ENCODE measurements around the gene PIWIL1.

The PIWIL1 gene

DNA sequence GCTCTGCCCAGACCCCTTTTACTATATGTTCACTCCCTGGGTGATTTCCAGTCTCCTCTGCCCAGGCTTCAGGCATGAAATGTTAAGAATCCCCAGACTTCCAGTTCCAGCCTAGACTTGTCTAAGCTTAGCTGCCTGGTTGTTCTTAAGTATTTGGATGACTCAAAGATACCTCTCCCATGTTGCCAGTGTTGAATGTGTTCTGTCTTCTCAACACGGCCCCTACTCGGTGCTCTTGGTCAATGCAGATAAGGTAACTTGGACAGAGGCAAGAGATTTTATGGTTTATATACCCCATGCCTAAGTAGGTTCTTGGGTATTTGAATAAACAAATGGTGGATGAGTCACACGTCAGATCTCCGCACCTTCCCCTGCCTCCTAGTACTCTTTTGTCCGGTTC is 13.6 kb downstream of the PIWIL1 start:
- H3K36me3 ChIP-seq (ENCODE audit: control insufficient read depth, insufficient read depth, low read length) = no peaks in the 10 kb centered on the region
- no peaks in the 10 kb centered on the region for H3K9me3 ChIP-seq (ENCODE audit: control insufficient read depth, low read length)
- H3K27ac ChIP-seq (ENCODE audit: insufficient read depth, low read depth, low read length, poor library complexity, severe bottlenecking) = no peak overlapping the region
- no peak overlapping the region for H3K4me3 ChIP-seq (ENCODE audit: insufficient read depth, low read depth, low read length)
- no peaks in the 10 kb centered on the region for H3K4me1 ChIP-seq (ENCODE audit: control insufficient read depth, insufficient read depth, low read length)
- no peaks in the 10 kb centered on the region for H3K27me3 ChIP-seq (ENCODE audit: control insufficient read depth, insufficient read depth, low read length, poor library complexity, severe bottlenecking)
- 96 to 97% methylated on average over 5 of the region's 5 CpGs for WGBS, 2 experiments

- Histone ChIP-seq H3K27me3 (ENCODE audit: control insufficient read depth, insufficient read depth, low read length, poor library complexity, severe bottlenecking) (no peaks in the 10 kb centered on the region), H3K36me3 (ENCODE audit: control insufficient read depth, insufficient read depth, low read length) (no peaks in the 10 kb centered on the region), H3K9me3 (ENCODE audit: control insufficient read depth, low read length) (no peaks in the 10 kb centered on the region), H3K4me3 (ENCODE audit: insufficient read depth, low read depth, low read length) (no peak overlapping the region), H3K27ac (ENCODE audit: insufficient read depth, low read depth, low read length, poor library complexity, severe bottlenecking) (no peak overlapping the region), H3K4me1 (ENCODE audit: control insufficient read depth, insufficient read depth, low read length) (no peaks in the 10 kb centered on the region)
Measured at GRCh38 chr12:130353081-130353480, 15.4 kb downstream of the PIWIL1 start.

- H3K36me3 ChIP-seq (ENCODE audit: control insufficient read depth, insufficient read depth, low read length) = no peaks in the 10 kb centered on the region
- H3K27ac ChIP-seq (ENCODE audit: insufficient read depth, low read depth, low read length, poor library complexity, severe bottlenecking) = no peak overlapping the region
- no peaks in the 10 kb centered on the region for H3K27me3 ChIP-seq (ENCODE audit: control insufficient read depth, insufficient read depth, low read length, poor library complexity, severe bottlenecking)
- no peaks in the 10 kb centered on the region for H3K9me3 ChIP-seq (ENCODE audit: control insufficient read depth, low read length)
- no peak overlapping the region for H3K4me3 ChIP-seq (ENCODE audit: insufficient read depth, low read depth, low read length)
- H3K4me1 ChIP-seq (ENCODE audit: control insufficient read depth, insufficient read depth, low read length) = no peaks in the 10 kb centered on the region
- 68 to 72% methylated on average over 7 of the region's 7 CpGs for WGBS, 2 experiments
Measured at GRCh38 chr12:130354407-130354806, 16.7 kb downstream of the PIWIL1 start.

GRCh38 chr12:130356222-130356621 is 18.5 kb downstream of the PIWIL1 start:
- H3K9me3 ChIP-seq (ENCODE audit: control insufficient read depth, low read length) = no peaks in the 10 kb centered on the region
- H3K4me3 ChIP-seq (ENCODE audit: insufficient read depth, low read depth, low read length) = no peak overlapping the region
- H3K36me3 ChIP-seq (ENCODE audit: control insufficient read depth, insufficient read depth, low read length) = no peaks in the 10 kb centered on the region
- H3K4me1 ChIP-seq (ENCODE audit: control insufficient read depth, insufficient read depth, low read length) = no peaks in the 10 kb centered on the region
- H3K27ac ChIP-seq (ENCODE audit: insufficient read depth, low read depth, low read length, poor library complexity, severe bottlenecking) = no peak overlapping the region
- no peaks in the 10 kb centered on the region for H3K27me3 ChIP-seq (ENCODE audit: control insufficient read depth, insufficient read depth, low read length, poor library complexity, severe bottlenecking)
- 88 to 91% methylated on average over 7 to 8 of the region's 8 CpGs for WGBS, 2 experiments

DNA sequence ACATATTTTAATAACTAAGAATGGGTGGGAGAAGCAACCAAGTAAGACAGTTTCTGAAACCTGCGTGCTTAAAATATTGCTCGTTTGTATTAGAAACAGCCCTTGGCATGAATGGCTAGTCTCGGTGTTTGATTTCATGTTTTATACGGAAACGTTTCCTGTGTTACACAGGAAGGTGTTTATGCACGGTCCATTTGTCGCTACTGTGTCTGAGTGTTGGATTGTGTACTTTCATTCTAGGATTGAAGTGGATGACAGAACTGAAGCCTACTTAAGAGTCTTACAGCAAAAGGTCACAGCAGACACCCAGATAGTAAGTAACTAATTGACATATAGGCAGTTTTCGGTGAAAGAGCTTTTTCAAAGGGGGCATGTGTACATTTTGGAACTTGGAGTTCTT is 19.6 kb downstream of the PIWIL1 start:
- Histone ChIP-seq H3K36me3 (ENCODE audit: control insufficient read depth, insufficient read depth, low read length) (no peaks in the 10 kb centered on the region), H3K27me3 (ENCODE audit: control insufficient read depth, insufficient read depth, low read length, poor library complexity, severe bottlenecking) (no peaks in the 10 kb centered on the region), H3K4me3 (ENCODE audit: insufficient read depth, low read depth, low read length) (no peak overlapping the region), H3K27ac (ENCODE audit: insufficient read depth, low read depth, low read length, poor library complexity, severe bottlenecking) (no peak overlapping the region), H3K9me3 (ENCODE audit: control insufficient read depth, low read length) (no peaks in the 10 kb centered on the region), H3K4me1 (ENCODE audit: control insufficient read depth, insufficient read depth, low read length) (no peaks in the 10 kb centered on the region)
- WGBS, 2 experiments = 93 to 95% methylated on average over 8 of the region's 8 CpGs

DNA sequence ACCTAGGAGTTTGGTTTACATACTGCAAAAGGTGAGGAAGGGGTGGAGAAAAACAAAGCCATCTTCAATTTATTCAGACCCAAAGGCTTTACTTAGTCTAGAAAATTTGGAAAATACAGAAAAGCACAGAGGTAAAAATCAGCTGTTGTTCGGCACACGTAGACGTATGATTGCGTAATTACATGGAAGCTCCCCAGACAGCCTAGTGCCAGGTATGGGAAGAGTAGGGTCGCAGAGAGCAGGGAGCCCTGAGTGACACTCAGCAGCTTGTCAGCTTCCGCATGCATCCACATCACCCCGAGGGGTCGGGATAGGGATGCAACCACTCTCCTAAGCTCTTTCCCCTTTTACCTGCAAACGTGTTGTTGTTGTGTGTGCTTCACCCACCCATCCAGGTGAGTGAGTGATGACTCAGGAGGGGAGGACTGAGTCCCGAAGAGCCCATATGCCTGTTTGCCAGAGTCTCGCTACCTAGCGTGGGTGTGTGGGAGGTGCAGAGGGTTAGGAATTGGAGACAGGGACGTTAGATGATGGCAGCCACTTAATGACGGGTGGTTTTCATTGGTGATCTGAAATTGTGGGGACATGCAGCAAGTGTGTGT is 20.1 kb downstream of the PIWIL1 start:
- H3K27me3 ChIP-seq (ENCODE audit: control insufficient read depth, insufficient read depth, low read length, poor library complexity, severe bottlenecking) = no peaks in the 10 kb centered on the region
- no peak overlapping the region for H3K4me3 ChIP-seq (ENCODE audit: insufficient read depth, low read depth, low read length)
- H3K27ac ChIP-seq (ENCODE audit: insufficient read depth, low read depth, low read length, poor library complexity, severe bottlenecking) = no peak overlapping the region
- no peaks in the 10 kb centered on the region for H3K4me1 ChIP-seq (ENCODE audit: control insufficient read depth, insufficient read depth, low read length)
- WGBS, 2 experiments = 73 to 76% methylated on average over 14 of the region's 14 CpGs
- H3K36me3 ChIP-seq (ENCODE audit: control insufficient read depth, insufficient read depth, low read length) = no peaks in the 10 kb centered on the region
- H3K9me3 ChIP-seq (ENCODE audit: control insufficient read depth, low read length) = no peaks in the 10 kb centered on the region

GRCh38 chr12:130362060-130362459 is 24.4 kb downstream of the PIWIL1 start:
- Histone ChIP-seq H3K27me3 (ENCODE audit: control insufficient read depth, insufficient read depth, low read length, poor library complexity, severe bottlenecking) (no peaks in the 10 kb centered on the region), H3K36me3 (ENCODE audit: control insufficient read depth, insufficient read depth, low read length) (no peaks in the 10 kb centered on the region), H3K4me1 (ENCODE audit: control insufficient read depth, insufficient read depth, low read length) (no peaks in the 10 kb centered on the region), H3K4me3 (ENCODE audit: insufficient read depth, low read depth, low read length) (no peak overlapping the region), H3K27ac (ENCODE audit: insufficient read depth, low read depth, low read length, poor library complexity, severe bottlenecking) (no peak overlapping the region), H3K9me3 (ENCODE audit: control insufficient read depth, low read length) (no peaks in the 10 kb centered on the region)
- 95 to 97% methylated on average over 5 of the region's 5 CpGs for WGBS, 2 experiments

DNA sequence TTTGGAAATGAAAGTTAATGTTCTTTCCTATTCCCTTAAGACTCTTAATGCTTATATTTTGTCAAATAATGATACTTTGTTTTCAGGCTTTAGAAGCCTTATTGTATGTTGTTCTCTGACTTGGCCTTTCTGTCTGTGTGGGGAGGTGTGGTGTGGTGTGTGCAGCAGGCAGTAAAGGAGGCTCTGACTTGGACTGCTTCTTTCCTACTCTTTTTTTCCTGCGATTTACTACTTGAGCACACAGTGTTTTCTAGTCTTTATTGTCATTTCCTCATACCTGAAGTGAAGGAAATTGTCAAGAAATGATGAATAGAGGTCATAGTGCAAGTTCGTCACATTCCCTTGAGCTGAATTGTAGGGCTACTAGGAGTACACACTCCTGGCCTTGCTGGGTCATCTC is 26.9 kb downstream of the PIWIL1 start:
- Histone ChIP-seq H3K36me3 (ENCODE audit: control insufficient read depth, insufficient read depth, low read length) (no peaks in the 10 kb centered on the region), H3K9me3 (ENCODE audit: control insufficient read depth, low read length) (no peaks in the 10 kb centered on the region), H3K27me3 (ENCODE audit: control insufficient read depth, insufficient read depth, low read length, poor library complexity, severe bottlenecking) (no peaks in the 10 kb centered on the region), H3K4me1 (ENCODE audit: control insufficient read depth, insufficient read depth, low read length) (no peaks in the 10 kb centered on the region), H3K4me3 (ENCODE audit: insufficient read depth, low read depth, low read length) (no peak overlapping the region), H3K27ac (ENCODE audit: insufficient read depth, low read depth, low read length, poor library complexity, severe bottlenecking) (no peak overlapping the region)
- WGBS, 2 experiments = 93% methylated on average over 1 of the region's 2 CpGs

- no peaks in the 10 kb centered on the region for H3K36me3 ChIP-seq (ENCODE audit: control insufficient read depth, insufficient read depth, low read length)
- no peaks in the 10 kb centered on the region for H3K4me1 ChIP-seq (ENCODE audit: control insufficient read depth, insufficient read depth, low read length)
- no peaks in the 10 kb centered on the region for H3K9me3 ChIP-seq (ENCODE audit: control insufficient read depth, low read length)
- WGBS, 2 experiments = 93% methylated on average over 7 of the region's 7 CpGs
- no peak overlapping the region for H3K4me3 ChIP-seq (ENCODE audit: insufficient read depth, low read depth, low read length)
- no peaks in the 10 kb centered on the region for H3K27me3 ChIP-seq (ENCODE audit: control insufficient read depth, insufficient read depth, low read length, poor library complexity, severe bottlenecking)
- no peak overlapping the region for H3K27ac ChIP-seq (ENCODE audit: insufficient read depth, low read depth, low read length, poor library complexity, severe bottlenecking)
Measured at GRCh38 chr12:130366159-130366558, 28.5 kb downstream of the PIWIL1 start.

DNA sequence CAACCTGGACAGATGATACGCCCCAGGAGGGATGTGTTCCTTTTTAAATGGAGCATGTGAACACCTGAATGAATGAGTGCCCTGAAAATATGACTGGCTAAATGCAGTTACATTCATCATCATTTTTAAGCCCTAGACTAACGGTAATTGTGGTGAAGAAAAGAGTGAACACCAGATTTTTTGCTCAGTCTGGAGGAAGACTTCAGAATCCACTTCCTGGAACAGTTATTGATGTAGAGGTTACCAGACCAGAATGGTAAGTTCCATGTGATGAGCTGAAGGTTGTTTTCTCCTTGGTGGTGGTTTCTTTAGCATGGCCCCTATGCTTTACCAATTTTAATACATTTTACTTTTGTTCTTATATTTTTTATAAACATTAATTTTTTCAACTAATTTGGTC is 29.3 kb downstream of the PIWIL1 start:
- Histone ChIP-seq H3K4me3 (ENCODE audit: insufficient read depth, low read depth, low read length) (no peak overlapping the region), H3K9me3 (ENCODE audit: control insufficient read depth, low read length) (no peaks in the 10 kb centered on the region), H3K36me3 (ENCODE audit: control insufficient read depth, insufficient read depth, low read length) (no peaks in the 10 kb centered on the region), H3K27me3 (ENCODE audit: control insufficient read depth, insufficient read depth, low read length, poor library complexity, severe bottlenecking) (no peaks in the 10 kb centered on the region), H3K4me1 (ENCODE audit: control insufficient read depth, insufficient read depth, low read length) (no peaks in the 10 kb centered on the region), H3K27ac (ENCODE audit: insufficient read depth, low read depth, low read length, poor library complexity, severe bottlenecking) (no peak overlapping the region)
- WGBS, 2 experiments = 100% methylated on average over 2 of the region's 2 CpGs

DNA sequence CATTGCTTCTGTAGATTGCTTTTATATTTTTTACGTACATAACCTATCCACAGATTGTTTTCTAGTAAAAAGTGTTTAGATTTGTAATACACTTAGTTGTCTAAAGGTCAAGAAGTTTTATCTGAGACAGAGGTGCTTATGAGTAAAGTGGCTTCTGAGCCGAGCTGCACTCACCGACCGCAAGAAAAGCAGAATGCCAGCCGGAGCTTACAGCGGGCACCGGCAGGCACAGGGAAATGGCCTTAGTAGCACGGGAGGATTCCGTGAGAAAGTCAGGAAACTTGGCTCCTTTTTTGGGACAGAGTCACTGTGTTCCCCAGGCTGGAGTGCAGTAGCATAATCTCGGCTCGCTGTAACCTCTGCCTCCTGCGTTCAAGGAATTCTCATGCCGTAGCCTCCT is 29.8 kb downstream of the PIWIL1 start:
- no peaks in the 10 kb centered on the region for H3K9me3 ChIP-seq (ENCODE audit: control insufficient read depth, low read length)
- H3K4me3 ChIP-seq (ENCODE audit: insufficient read depth, low read depth, low read length) = no peak overlapping the region
- H3K36me3 ChIP-seq (ENCODE audit: control insufficient read depth, insufficient read depth, low read length) = no peaks in the 10 kb centered on the region
- no peaks in the 10 kb centered on the region for H3K4me1 ChIP-seq (ENCODE audit: control insufficient read depth, insufficient read depth, low read length)
- H3K27me3 ChIP-seq (ENCODE audit: control insufficient read depth, insufficient read depth, low read length, poor library complexity, severe bottlenecking) = no peaks in the 10 kb centered on the region
- 87 to 88% methylated on average over 12 of the region's 13 CpGs for WGBS, 2 experiments
- no peak overlapping the region for H3K27ac ChIP-seq (ENCODE audit: insufficient read depth, low read depth, low read length, poor library complexity, severe bottlenecking)
